Breast epithelium (tissue), 4 donors: ENCODE results near the gene CNTN1. TPM values are rescaled to one million over a fixed set of nuclear protein-coding genes. Genes with fewer than 3 reads are reported as not detected.

ENCODE experiments used
- DNase-seq, 2 donors: peaks; one replicate each; pipeline ENCODE4 v3.0.0-alpha.2; 2019; ENCODE audit warnings: low spot score in 2 of 2
- H3K27ac ChIP-seq, 2 donors: fragments of 200-600 bp; sonication (generic) in 1 of 2; one replicate each; pipeline ENCODE4 v1.5.1; 2016 to 2019; ENCODE audit warnings: mild to moderate bottlenecking in 1 of 2
- H3K27me3 ChIP-seq, 2 donors: fragments of 200-600 bp; sonication (generic) in 1 of 2; one replicate each; pipeline versions ENCODE4 v1.5.1 to v1.6.0; 2017 to 2019; ENCODE audit warnings: control low read depth in 1 of 2, mild to moderate bottlenecking in 1 of 2
- H3K36me3 ChIP-seq: fragments of 200-600 bp; one replicate; pipeline ENCODE4 v1.5.1; 2019
- H3K4me1 ChIP-seq, 2 donors: fragments of 200-600 bp; sonication (generic); one replicate each; pipeline ENCODE4 v1.5.1; 2016 to 2019; ENCODE audit warnings: control low read depth in 1 of 2
- H3K4me3 ChIP-seq, 3 donors: fragments of 200-600 bp; sonication (generic); 1 replicate in 2 of 3; 2 replicates in 1 of 3; pipeline ENCODE4 v1.5.1; 2016 to 2019; ENCODE audit warnings: mild to moderate bottlenecking in 3 of 3, moderate library complexity in 2 of 3
- H3K9me3 ChIP-seq, 2 donors: fragments of 200-600 bp; sonication (generic) in 1 of 2; one replicate each; pipeline ENCODE4 v1.5.1; 2016 to 2019; ENCODE audit warnings: control low read depth in 1 of 2
- CTCF ChIP-seq, 3 donors: fragments of 450-650 bp; IDR thresholded peaks; one replicate each; pipeline ENCODE4 v1.5.1; 2016 to 2017; ENCODE audit warnings: antibody characterized with exemption in 3 of 3, mild to moderate bottlenecking in 3 of 3, moderate library complexity in 3 of 3
- POLR2A ChIP-seq: fragments of 450-650 bp; IDR thresholded peaks from one replicate; pipeline ENCODE4 v1.6.1; 2016; ENCODE audit warnings: antibody characterized with exemption, mild to moderate bottlenecking, moderate library complexity
- POLR2AphosphoS5 ChIP-seq, 3 donors: sonication (generic); formaldehyde crosslinking; IDR thresholded peaks; one replicate each; pipeline ENCODE4 v1.6.1; 2017; ENCODE audit warnings: antibody characterized with exemption in 3 of 3
- intact Hi-C: fragments of 100-400 bp; cut with DNase I; formaldehyde crosslinking; loops from one replicate; pipeline ENCODE4 v1.15.1; 2023; ENCODE audit warnings: low total_unique reads
- total RNA-seq, 3 donors: library from RNA; depleted of rRNA; stranded (reverse); fragments of >200 nt; gene quantifications; one replicate each; pipeline ENCODE4 v1.1.0, GENCODE V29; 2016

Gene CNTN1
- total RNA-seq, 3 donors from 2014 or later: 1.1 to 16.4 (median 7.2) TPM

- no peaks in the 10 kb centered on the region for H3K27me3 ChIP-seq
- H3K9me3 ChIP-seq: no peaks in the 10 kb centered on the region
- H3K4me1 ChIP-seq: no peaks in the 10 kb centered on the region
- H3K4me3 ChIP-seq: no peak overlapping the region
- intact Hi-C loops: no loop called here
- H3K27ac ChIP-seq: no peak overlapping the region
- no peak for DNase-seq
- TF ChIP-seq POLR2AphosphoS5 (IDR thresholded peaks at IDR 0.05) (no peak), CTCF (IDR thresholded peaks at IDR 0.05) (no peak), POLR2A (no peak)
- H3K36me3 ChIP-seq: no peaks in the 10 kb centered on the region
Observed at GRCh38 chr12:40784102-40784501, 91.9 kb downstream of the CNTN1 start.

GRCh38 chr12:40788276-40788675, 96.0 kb downstream of the CNTN1 start:
- no peaks in the 10 kb centered on the region for H3K9me3 ChIP-seq
- H3K36me3 ChIP-seq: no peaks in the 10 kb centered on the region
- no peaks in the 10 kb centered on the region for H3K27me3 ChIP-seq
- no peak for TF ChIP-seq CTCF (IDR thresholded peaks at IDR 0.05)
- no peak for TF ChIP-seq POLR2A
- TF ChIP-seq POLR2AphosphoS5 (IDR thresholded peaks at IDR 0.05): no peak
- intact Hi-C loops: no loop called here
- H3K27ac ChIP-seq: no peak overlapping the region
- H3K4me1 ChIP-seq: no peaks in the 10 kb centered on the region
- H3K4me3 ChIP-seq: no peak overlapping the region
- no peak for DNase-seq

- Histone ChIP-seq H3K4me1 (no peaks in the 10 kb centered on the region), H3K36me3 (no peaks in the 10 kb centered on the region), H3K4me3 (no peak overlapping the region), H3K9me3 (no peaks in the 10 kb centered on the region), H3K27me3 (no peaks in the 10 kb centered on the region), H3K27ac (no peak overlapping the region)
- intact Hi-C loops: no loop called here
- no peak for TF ChIP-seq CTCF (IDR thresholded peaks at IDR 0.05)
- no peak for TF ChIP-seq POLR2AphosphoS5 (IDR thresholded peaks at IDR 0.05)
- TF ChIP-seq POLR2A: no peak
- DNase-seq: no peak
Observed at GRCh38 chr12:40792792-40793386, 100.7 kb downstream of the CNTN1 start.

- no peak for TF ChIP-seq POLR2A
- no peak for TF ChIP-seq POLR2AphosphoS5 (IDR thresholded peaks at IDR 0.05)
- TF ChIP-seq CTCF (IDR thresholded peaks at IDR 0.05): no peak
- intact Hi-C loops: no loop called here
- H3K27ac ChIP-seq: no peak overlapping the region
- no peaks in the 10 kb centered on the region for H3K9me3 ChIP-seq
- H3K4me3 ChIP-seq: no peak overlapping the region
- H3K4me1 ChIP-seq: no peaks in the 10 kb centered on the region
- H3K27me3 ChIP-seq: no peaks in the 10 kb centered on the region
- no peak for DNase-seq
- H3K36me3 ChIP-seq: no peaks in the 10 kb centered on the region
Observed at GRCh38 chr12:40793471-40793870, 101.2 kb downstream of the CNTN1 start.

GRCh38 chr12:40794087-40794486, 101.8 kb downstream of the CNTN1 start:
- DNase-seq: no peak
- no peaks in the 10 kb centered on the region for H3K9me3 ChIP-seq
- intact Hi-C loops: no loop called here

More at GRCh38 chr12:40794087-40794486, 101.8 kb downstream of the CNTN1 start:
- no peaks in the 10 kb centered on the region for H3K27me3 ChIP-seq
- no peak for TF ChIP-seq POLR2AphosphoS5 (IDR thresholded peaks at IDR 0.05)
- no peak for TF ChIP-seq CTCF (IDR thresholded peaks at IDR 0.05)
- TF ChIP-seq POLR2A: no peak
- H3K4me3 ChIP-seq: no peak overlapping the region
- no peaks in the 10 kb centered on the region for H3K4me1 ChIP-seq
- no peaks in the 10 kb centered on the region for H3K36me3 ChIP-seq
- H3K27ac ChIP-seq: no peak overlapping the region
